NCI-H1436 (cell line): Measurements from ENCODE around the gene PPP1R15A.
"Not testable (repeated sequence)": the region's sequence is repeated elsewhere in the genome, so short reads cannot be mapped to it uniquely, and the experiment has no call there.

Source experiments
- DNase-seq: peaks from one replicate; lab custom pipeline; 2025; lab: John Stamatoyannopoulos, UW

PPP1R15A gene

DNA sequence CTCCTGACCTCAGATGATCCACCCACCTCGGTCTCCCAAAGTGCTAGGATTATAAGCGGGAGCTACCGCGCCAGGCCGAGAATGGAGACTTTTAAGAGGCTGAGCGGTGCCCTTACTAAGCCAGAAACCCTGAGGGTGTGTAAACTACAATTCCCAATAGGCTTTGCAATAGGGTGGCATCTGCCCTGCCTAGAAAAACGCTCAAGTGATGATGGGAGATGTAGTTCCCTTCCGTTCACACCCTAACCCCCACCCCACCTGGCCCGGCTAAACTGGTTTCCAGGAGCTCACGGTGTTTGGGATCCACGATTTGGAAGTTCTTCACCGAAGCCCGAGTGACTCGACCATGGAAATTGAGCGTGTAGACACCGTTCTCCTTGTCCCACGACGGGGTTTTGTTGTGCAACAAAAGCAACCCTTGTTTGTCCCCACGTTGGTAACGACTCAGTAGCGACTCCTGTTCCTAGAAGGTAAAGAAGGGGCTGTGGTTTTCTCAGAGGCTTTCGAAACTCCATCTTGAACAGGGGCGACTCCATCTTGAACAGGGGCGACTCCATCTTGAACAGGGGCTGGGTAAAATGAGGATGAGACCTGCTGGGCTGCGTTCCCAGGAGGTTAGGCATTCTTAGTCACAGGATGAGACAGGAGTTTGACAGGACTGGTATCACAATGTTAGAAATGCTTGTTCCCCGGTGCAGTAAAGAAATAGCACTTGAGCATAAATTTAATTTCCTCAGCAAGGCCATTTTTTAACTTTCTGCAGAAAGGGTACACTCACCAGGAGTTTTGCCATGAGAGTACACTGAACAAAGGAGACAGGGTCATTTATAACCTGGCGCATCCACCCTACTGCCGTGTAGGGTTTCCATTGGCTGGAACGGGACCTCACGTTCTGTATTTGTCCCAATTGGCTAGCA is 9.8 kb downstream of the PPP1R15A start:
- no peak for DNase-seq

DNA sequence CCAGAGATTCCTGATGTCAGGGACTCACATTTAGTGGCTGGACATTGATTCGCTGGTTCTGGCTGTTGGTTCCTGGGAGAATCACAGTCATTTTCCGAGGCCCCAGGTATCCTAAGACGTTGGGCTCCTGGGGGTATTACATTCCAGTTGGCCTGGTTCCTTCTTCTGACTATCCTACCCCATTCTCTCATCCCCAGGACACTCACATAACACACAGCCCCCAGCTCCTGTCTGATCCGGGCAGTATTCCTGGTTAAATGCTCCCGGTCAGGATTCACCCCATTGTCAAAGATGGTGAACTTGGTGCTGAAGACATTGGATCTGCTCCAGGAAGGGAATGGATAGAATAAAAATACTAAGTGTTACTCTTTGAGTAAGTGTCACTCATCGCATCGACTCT is 11.5 kb downstream of the PPP1R15A start:
- DNase-seq: no peak

DNA sequence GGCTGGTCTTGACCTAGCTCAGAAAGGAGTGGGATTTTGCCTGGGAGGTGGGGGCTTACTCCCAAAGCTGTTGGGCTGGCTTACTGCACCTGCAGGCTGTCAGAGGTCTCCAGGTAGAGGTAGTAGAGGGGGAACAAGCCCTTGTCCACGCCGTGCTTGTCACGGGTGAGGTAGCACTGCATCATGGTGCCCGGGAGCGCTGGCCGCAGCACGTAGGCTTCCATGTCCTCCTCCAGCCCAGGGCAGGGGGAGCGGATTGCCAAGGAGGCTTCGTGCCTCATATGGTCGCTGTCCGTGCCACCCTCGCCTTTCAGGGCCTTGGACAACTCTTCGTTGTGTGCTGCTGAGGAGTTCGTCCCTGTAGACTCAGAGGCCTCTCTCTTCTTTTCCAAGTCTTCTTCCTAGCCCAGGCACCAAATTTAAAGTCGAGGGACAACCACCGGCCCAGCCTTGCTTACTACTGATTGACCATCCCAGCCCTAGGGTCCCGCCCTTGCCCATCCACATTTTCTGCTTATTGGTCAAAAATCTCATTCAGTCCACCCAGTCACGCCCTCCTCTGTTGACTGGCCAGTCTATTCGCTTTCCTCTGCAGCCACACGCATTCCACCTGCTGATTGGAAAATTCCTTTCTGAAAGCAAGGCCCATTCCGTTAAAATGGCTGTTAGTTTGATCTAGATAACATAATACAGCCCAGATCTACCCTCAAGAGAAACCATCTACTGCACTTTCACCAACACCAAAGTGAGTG is 15.8 kb downstream of the PPP1R15A start:
- DNase-seq: no peak

DNA sequence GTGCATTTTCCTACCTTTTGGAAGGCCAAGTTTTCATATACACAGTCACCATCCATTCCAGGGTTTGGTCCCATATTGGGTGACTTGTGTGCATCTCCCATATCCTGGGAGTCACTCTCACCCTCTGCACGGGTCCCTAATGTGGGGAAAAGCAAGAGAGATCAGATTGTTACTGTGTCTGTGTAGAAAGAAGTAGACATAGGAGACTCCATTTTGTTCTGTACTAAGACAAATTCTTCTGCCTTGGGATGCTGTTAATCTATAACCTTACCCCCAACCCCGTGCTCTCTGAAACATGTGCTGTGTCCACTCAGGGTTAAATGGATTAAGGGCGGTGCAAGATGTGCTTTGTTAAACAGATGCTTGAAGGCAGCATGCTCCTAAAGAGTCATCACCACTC is 17.3 kb downstream of the PPP1R15A start:
- DNase-seq: not testable (repeated sequence)

DNA sequence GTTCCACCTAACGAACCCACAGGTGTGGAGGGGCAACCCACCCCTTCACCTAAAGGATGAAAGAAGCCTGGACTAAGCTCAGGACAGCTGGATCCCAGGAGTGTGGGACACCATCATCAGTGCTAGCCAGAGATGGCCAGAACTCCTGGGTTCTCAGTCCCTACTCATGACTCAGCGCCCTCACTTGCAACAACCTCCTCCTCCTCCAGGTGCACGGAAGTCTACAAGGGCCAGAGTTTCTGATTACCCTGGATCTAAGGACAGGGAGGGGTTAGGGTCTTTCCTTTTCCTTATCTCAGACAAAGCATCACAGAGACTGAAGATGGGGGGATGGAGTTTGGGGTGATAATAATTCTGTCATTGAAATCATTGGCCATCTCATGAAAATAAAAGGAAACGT is 18.3 kb downstream of the PPP1R15A start:
- no peak for DNase-seq

DNA sequence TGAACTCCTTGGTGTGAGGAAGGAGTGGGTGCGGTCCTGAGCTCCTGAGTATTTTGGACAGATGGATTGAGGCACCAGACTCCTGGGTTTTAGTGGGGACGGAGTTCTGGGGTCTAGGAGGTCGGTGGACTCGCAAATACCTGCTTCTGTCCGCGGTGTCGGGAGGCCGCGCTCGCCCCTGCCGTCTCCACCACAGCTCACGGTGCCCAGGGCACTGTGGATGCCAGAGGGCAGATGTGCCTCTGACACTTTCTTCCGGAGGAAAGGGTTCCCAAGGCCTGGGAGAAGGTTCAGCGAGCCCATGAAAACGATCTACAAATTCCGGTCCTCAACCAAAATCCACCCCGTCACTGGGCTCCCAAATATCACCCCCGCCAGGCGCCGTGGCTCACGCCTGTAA is 23.0 kb downstream of the PPP1R15A start:
- no peak for DNase-seq

DNA sequence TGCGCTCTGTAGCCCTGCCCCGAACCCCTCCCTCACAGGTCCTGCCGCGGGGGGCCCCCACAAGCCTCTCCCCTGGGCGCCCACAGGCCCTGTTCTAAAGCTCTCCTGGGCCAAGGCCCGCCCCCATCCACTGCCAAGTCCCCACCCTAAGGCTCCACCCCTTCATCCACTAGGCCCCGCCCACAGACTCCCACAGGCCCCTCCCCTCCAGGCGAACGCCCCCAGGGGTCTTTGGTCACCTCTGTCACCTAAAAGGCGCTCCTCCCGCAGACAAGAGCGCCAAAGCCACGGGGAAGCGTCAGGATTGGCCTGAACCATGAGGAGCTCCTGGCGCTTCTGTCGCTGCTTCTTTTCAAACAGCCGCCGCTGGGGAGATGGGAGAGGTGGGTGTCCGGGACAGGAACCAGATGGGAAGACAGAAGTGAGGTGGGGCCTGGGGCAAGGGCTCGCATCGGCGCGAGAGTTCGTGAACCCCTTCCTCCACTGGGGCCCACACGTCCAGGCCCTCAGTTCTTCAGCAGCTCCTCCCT is 24.0 kb downstream of the PPP1R15A start:
- DNase-seq: peak; percentile 13

DNA sequence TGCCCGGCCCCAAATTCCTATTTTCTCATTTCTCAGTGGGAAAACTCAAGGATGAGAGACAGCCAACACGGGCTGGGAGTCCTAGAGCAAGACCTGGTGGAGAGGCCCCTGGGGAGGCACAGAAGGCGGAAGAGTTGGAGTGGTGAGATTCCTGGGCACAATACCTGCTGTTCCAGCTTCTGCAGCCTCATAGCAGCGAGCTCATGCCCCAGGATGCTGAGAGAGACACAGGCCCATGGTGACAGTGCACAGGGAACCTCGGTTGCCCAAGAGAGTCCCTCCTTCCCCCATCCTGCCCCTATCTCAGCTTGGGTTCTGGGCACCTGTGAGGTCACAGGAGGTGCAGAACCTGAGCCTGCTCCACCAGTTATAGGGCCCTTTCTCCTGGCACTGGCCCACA is 25.0 kb downstream of the PPP1R15A start:
- no peak for DNase-seq

DNA sequence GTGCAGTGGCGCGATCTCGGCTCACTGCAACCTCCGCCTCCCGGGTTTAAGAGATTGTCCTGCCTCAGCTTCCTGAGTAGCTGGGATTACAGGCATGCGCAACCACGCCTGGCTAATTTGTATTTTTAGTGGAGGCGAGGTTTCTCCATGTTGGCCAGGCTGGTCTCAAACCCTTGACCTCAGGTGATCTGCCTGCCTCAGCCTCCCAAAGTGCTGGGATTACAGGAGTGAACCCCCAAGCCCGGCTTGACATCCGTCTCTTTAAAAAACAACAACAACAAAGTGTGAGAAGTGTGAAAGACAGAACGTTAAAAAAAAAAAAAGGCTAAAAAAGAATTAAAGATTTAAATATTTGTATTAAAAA is 27.1 kb downstream of the PPP1R15A start:
- not testable (repeated sequence) for DNase-seq

DNA sequence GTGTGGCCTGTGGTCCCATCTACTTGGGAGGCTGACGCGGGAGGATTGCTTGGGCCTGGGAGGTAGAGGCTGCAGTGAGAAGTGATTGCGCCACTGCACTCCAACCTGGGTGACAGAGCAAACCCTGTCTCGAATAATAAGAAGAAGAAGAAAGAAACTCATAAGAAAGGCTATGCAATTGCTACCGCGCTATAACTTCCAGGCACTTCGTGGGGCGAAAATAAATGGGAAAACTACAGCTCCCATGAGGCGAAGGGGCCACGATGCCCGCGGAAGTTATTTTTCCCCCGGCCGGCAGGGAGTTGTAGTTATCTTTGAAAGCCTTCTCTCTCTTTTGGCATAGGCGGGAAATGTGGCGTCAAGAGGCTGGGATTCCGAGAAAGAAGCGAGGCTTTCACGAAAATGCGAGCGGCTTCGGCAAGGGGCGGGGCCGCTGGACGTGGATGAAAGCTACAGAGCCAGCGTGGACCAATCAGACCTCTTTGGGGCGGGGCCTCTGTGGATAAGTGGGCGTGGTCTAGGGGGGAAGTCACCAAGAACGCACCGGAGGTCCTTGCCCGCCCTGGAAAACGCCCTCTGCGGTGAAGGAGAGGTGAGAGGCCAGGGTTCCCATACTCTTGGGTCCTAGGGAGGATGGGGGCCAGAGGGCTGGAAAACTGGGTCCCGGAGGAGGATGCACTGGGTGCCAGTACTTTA is 27.7 kb downstream of the PPP1R15A start, which contains the start of gene NUCB1:
TSS of gene NUCB1 (plus strand) at position 532 of the 696 bp plus-strand sequence. CDS start 485 bp downstream, outside the sequence.
- DNase-seq: peak; percentile 100

DNA sequence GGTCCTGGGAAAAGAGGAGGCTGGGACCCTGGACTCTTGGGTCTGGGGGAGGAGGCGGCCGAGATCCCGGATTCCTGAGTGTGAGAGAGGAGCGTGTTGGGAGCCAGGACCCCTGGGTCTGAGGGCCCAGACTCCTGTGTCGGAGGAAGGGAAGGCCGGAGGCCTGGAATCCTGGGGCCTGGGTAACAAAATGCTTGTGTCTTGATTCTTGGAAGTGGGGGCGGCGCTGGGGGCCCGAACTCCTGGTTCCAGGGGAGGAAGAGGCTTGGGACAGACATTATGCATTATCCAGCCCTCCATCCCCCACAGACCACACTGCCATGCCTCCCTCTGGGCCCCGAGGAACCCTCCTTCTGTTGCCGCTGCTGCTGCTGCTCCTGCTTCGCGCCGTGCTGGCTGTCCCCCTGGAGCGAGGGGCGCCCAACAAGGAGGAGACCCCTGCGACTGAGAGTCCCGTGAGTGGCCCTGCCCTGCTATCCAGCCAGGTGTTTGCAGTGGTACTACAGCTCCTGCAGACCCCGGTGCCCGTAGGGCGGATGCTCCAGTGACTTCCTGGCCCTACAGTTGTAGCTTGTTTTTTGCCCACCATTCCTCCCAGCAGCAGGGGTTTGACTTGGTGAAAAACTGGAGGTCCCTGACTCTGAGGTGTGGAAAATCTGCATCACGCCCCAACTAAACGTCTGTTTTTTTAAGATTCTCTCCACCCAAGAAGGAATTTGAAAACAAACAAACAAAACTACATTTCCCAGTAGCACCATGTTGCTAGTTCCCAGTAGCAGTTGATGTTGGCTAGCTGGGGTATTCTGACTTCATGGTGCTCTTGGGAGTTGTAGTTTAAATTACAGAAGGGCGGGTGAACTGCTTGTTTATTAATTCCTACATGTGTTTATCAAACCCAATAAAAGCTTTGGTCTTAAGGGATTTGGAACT is 28.5 kb downstream of the PPP1R15A start:
- no peak for DNase-seq

DNA sequence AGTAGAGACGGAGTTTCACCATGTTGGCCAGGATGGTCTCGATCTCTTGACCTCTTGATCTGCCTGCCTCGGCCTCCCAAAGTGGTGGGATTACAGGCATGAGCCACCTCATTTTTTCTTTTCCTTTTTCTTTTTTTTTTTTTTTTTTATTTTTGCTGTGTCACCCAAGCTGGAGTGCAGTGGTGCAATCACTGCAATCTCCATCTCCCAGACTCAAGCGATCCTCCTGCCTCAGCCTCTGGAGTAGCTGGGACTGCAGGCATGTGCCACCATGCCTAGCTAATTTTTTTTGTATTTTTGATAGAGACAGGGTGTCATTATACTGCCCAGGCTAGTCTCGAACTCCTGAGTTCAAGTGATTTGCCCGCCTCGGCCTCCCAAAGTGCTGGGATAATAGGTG is 30.1 kb downstream of the PPP1R15A start:
- not testable (repeated sequence) for DNase-seq

DNA sequence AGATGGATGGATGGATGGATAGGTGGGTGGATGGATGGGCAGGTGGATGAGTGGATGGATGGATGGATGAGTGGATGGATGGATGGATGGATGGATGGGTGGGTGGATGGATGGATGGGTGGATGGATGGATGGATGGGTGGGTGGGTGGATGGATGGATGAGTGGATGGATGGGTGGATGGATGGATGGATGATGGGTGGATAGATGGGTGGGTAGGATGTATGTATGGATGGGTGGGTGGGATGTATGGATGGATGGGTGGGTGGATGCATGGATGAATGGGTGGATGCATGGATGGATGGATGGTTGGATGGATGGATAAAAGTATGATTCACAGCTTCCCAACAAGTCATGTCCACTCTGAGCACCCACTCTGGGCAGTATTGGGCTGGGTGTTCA is 31.6 kb downstream of the PPP1R15A start:
- not testable (repeated sequence) for DNase-seq

DNA sequence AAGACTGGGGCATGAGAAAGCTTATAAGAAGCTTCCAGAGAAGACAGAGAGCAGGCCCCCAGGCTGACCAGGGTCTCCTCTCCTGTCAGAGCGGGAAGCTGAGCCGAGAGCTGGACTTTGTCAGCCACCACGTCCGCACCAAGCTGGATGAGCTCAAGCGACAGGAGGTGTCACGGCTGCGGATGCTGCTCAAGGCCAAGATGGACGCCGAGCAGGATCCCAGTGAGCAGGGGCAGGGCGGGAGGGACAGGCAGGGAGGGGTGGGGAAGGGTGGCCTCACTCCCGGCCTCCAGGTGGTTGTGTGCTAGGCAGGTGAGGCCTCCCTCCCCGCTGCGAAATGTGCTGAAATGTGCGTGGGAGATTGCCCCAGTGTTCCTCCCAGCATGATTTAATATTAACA is 33.4 kb downstream of the PPP1R15A start:
- DNase-seq: no peak

DNA sequence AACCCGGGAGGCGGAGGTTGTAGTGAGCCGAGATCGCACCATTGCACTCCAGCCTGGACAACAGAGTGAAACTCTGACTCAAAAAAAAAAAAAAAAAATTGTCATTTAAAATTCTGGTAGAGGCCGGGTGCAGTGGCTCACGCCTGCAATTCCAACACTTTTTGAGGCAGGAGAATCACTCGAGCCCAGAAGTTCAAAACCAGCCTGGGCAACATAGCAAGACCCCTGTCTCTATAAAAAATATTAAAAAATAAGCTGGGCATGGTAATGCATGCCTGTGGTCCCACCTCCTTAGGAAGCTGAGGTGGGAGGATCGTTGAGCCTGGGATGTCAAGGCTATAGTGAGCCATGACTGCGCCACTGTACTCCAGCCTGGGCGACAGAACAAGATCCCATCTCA is 34.1 kb downstream of the PPP1R15A start:
- DNase-seq: no peak

DNA sequence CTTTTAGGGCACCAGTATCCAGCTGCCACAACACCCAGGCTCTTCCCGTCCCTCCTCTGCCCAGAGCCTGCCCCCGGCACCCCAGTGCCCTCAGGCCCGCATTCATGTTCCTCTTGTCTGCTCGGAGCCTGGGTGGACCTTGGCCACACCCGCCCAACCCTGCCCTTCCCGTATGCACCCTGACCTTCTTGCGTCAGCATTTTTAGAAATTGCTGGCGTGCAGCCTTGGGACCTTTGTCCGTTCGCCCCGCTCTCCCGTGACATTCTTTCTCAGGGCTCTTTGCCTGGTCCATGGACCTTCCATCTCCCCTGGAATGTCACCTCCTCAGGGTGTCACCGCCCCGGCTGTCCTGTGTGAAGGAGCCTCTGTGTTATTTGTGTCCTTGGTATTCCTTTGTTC is 35.5 kb downstream of the PPP1R15A start:
- no peak for DNase-seq

DNA sequence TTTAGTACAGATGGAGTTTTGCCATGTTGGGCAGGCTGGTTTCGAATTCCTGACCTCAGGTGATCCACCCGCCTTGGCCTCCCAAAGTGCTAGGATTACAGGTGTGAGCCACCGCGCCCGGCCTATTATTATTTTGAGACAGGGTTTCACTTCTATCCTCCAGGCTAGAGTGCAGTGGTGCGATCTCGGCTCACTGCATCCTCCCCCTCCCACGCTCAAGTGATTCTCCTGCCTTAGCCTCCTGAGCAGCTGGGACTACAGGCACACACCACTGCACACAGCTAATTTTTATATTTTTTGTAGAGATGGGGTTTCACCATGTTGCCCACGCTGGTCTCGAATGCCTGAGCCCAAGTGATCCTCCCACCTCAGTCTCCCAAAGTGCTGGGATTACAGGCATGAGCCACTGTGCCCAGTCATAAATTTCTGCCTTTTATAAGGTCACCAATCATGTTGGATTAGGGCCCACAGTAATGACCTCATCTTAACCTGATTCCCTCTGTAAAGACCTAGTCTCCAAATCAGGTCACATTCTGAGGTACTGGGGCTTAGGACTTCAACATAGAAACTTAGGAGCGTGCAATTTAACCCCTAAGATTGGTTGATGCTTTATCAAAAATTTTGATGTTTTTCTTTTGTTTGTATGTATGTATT is 37.3 kb downstream of the PPP1R15A start:
- not testable (repeated sequence) for DNase-seq

DNA sequence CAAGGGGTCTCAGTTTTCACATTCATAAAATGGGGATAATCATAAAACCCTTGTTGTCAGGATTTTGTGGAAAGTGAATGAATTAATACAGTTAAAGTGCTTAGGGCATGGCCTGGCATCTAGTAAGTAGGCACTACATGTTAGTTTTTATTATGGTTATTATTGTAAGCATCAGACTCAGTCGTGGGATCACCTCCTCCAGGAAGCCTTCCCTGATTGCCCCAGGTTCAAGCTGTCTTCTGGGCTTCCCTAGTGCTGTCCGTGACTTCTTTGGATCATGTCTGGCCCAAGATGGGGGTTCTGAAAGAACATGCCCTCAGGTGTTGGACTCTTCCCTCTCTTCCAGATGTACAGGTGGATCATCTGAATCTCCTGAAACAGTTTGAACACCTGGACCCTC is 38.6 kb downstream of the PPP1R15A start:
- DNase-seq: no peak

DNA sequence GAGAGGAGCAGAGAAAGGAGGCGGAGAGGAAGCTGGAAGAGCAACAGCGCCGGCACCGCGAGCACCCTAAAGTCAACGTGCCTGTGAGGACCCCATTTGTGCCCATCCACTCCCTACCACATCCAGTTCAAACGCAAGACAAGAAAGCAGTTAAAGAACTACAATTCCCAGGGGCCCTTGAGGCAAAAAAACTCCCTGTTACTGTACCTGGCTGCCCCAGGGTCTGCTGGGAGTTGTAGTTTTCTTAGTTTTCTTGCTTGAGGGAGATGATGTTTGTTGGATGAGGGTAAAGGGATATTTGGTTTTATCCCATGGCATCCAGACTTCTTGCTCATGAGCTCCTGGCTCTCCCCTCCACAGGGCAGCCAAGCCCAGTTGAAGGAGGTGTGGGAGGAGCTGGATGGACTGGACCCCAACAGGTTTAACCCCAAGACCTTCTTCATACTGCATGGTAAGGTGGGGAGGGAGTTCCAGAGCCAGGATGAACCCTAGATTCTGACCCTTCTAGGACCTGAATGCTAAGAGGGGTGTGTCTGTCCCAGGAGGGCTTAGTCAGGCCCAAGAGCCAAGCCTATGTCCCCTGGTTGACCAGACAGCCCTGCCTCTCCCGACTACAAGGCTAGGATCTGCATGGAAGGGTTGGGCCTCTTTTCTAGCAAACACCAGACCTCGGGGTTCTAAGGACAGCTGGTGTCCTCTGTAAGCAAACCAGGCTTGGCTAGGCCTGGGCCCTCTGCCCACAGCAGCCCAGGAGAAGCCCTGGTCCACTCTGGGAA is 41.1 kb downstream of the PPP1R15A start:
- DNase-seq: peak; percentile 38

DNA sequence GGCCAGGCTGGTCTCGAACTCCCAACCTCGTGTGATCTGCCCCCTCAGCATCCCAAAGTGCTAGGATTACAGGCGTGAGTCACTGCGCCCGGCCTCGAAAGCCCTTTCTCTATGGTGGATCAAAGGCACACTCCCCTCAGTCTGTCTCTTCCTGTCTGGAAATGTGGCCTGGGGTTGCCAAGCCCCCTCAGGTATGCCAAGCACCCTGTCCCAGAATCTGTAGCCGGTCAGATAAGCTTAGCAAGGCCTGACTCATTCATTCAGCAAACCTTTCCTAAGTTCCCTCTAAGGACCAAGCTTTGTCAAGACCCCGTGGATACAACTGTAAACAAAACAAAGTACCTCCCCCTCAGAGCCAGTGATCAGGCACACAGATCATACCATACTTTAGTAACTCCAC is 42.0 kb downstream of the PPP1R15A start:
- DNase-seq: no peak
